HEK293 (cell line): ENCODE data around the gene DNASE2.

Source experiments
- GLIS1 ChIP-seq: fragments of 450-650 bp; formaldehyde crosslinking; IDR thresholded peaks from 2 replicates; pipeline ENCODE4 v1.5.1; 2016; ENCODE audit warnings: missing biosample characterization, missing genetic modification characterization
- KLF8 ChIP-seq: fragments of 450-650 bp; formaldehyde crosslinking; IDR thresholded peaks from 2 replicates; pipeline ENCODE4 v1.5.1; 2016; ENCODE audit warnings: missing biosample characterization, missing genetic modification characterization
- OSR2 ChIP-seq: fragments of 450-650 bp; formaldehyde crosslinking; IDR thresholded peaks from 2 replicates; pipeline ENCODE4 v1.5.1; 2016; ENCODE audit warnings: missing biosample characterization, missing genetic modification characterization
- PATZ1 ChIP-seq: fragments of 450-650 bp; formaldehyde crosslinking; IDR thresholded peaks from 2 replicates; pipeline ENCODE4 v1.5.1; 2016; ENCODE audit warnings: missing biosample characterization, missing genetic modification characterization
- RBAK ChIP-seq: fragments of 450-650 bp; formaldehyde crosslinking; IDR thresholded peaks from 2 replicates; pipeline ENCODE4 v1.5.1; 2016; ENCODE audit warnings: missing biosample characterization, missing genetic modification characterization
- ZBTB21 ChIP-seq: fragments of 450-650 bp; formaldehyde crosslinking; IDR thresholded peaks from 2 replicates; pipeline ENCODE4 v1.5.1; 2017; ENCODE audit warnings: missing biosample characterization, missing genetic modification characterization
- ZBTB48 ChIP-seq: fragments of 450-650 bp; formaldehyde crosslinking; IDR thresholded peaks from 2 replicates; pipeline ENCODE4 v1.5.1; 2016; ENCODE audit warnings: missing biosample characterization, missing genetic modification characterization
- ZNF146 ChIP-seq: fragments of 450-650 bp; formaldehyde crosslinking; IDR thresholded peaks from 2 replicates; pipeline ENCODE4 v1.5.1; 2016; ENCODE audit warnings: missing biosample characterization, missing genetic modification characterization
- ZNF184 ChIP-seq: fragments of 450-650 bp; IDR thresholded peaks from 2 replicates; pipeline ENCODE4 v1.5.1; 2018; ENCODE audit warnings: missing biosample characterization, mild to moderate bottlenecking, missing genetic modification characterization
- ZNF19 ChIP-seq: fragments of 450-650 bp; formaldehyde crosslinking; IDR thresholded peaks from 2 replicates; pipeline ENCODE4; 2016; ENCODE audit warnings: missing biosample characterization, missing genetic modification characterization, low read depth
- ZNF248 ChIP-seq: fragments of 450-650 bp; formaldehyde crosslinking; IDR thresholded peaks from 2 replicates; pipeline ENCODE4 v1.5.1; 2017; ENCODE audit warnings: missing biosample characterization, missing genetic modification characterization
- ZNF302 ChIP-seq: fragments of 450-650 bp; formaldehyde crosslinking; IDR thresholded peaks from 2 replicates; pipeline ENCODE4 v1.5.1; 2016; ENCODE audit warnings: missing biosample characterization, missing genetic modification characterization, low read depth
- ZNF350 ChIP-seq: fragments of 450-650 bp; formaldehyde crosslinking; IDR thresholded peaks from 2 replicates; pipeline ENCODE4 v1.5.0; 2017; ENCODE audit warnings: missing biosample characterization, mild to moderate bottlenecking, missing genetic modification characterization
- ZNF530 ChIP-seq: fragments of 450-650 bp; formaldehyde crosslinking; IDR thresholded peaks from 2 replicates; pipeline ENCODE4 v1.5.1; 2016; ENCODE audit warnings: low read depth, missing biosample characterization, missing genetic modification characterization
- ZNF549 ChIP-seq: fragments of 450-650 bp; IDR thresholded peaks from 2 replicates; pipeline ENCODE4 v1.5.1; 2018; ENCODE audit warnings: missing biosample characterization, missing genetic modification characterization, mild to moderate bottlenecking, inconsistent platforms, moderate library complexity
- ZNF76 ChIP-seq: fragments of 450-650 bp; formaldehyde crosslinking; IDR thresholded peaks from 2 replicates; pipeline ENCODE4; 2016; ENCODE audit warnings: low read depth, missing biosample characterization, missing genetic modification characterization, borderline replicate concordance
- ZNF777 ChIP-seq: fragments of 450-650 bp; formaldehyde crosslinking; IDR thresholded peaks from 2 replicates; pipeline ENCODE4 v1.5.1; 2017; ENCODE audit warnings: missing biosample characterization, missing genetic modification characterization, borderline replicate concordance
- ZNF837 ChIP-seq: fragments of 450-650 bp; formaldehyde crosslinking; IDR thresholded peaks from 2 replicates; pipeline ENCODE4 v1.5.1; 2016; ENCODE audit warnings: missing biosample characterization, missing genetic modification characterization
- TF ChIP-seq, protein P1 (sequence below): fragments of 450-650 bp; formaldehyde crosslinking; optimal IDR thresholded peaks from 2 replicates; pipeline ENCODE3; 2016; ENCODE audit warnings: missing biosample characterization, mild to moderate bottlenecking, missing genetic modification characterization
- TF ChIP-seq, protein P2 (sequence below): fragments of 450-650 bp; formaldehyde crosslinking; IDR thresholded peaks from 2 replicates; pipeline ENCODE4 v1.5.1; 2016; ENCODE audit warnings: missing biosample characterization, missing genetic modification characterization
- TF ChIP-seq, protein P3 (sequence below): fragments of 450-650 bp; formaldehyde crosslinking; IDR thresholded peaks from 2 replicates; pipeline ENCODE4; 2016; ENCODE audit warnings: missing biosample characterization, missing genetic modification characterization
- TF ChIP-seq, protein P4 (sequence below): fragments of 450-650 bp; formaldehyde crosslinking; conservative IDR thresholded peaks from 2 replicates; pipeline ENCODE4 v1.5.1; 2016; ENCODE audit warnings: low read depth, missing biosample characterization, missing genetic modification characterization
- TF ChIP-seq, protein P5 (sequence below): fragments of 450-650 bp; formaldehyde crosslinking; IDR thresholded peaks from 2 replicates; pipeline ENCODE4 v1.5.1; 2016; ENCODE audit warnings: missing biosample characterization, missing genetic modification characterization
- TF ChIP-seq, protein P6 (sequence below): fragments of 450-650 bp; formaldehyde crosslinking; IDR thresholded peaks from 2 replicates; pipeline ENCODE4 v1.5.1; 2016; ENCODE audit warnings: missing biosample characterization, missing genetic modification characterization

DNASE2 gene

GRCh38 chr19:12847159-12848139 is 33.8 kb downstream of the DNASE2 start (continued):
- no peak for TF ChIP-seq ZNF350 (tag by site-specific recombination)
- peak; percentile 37; the same call in 1 of the 2 replicates for TF ChIP-seq GLIS1 (tag by site-specific recombination)
- TF ChIP-seq ZBTB21 (tag by site-specific recombination): no peak
- no peak for TF ChIP-seq OSR2 (tag by site-specific recombination)
- TF ChIP-seq, protein P1, sequence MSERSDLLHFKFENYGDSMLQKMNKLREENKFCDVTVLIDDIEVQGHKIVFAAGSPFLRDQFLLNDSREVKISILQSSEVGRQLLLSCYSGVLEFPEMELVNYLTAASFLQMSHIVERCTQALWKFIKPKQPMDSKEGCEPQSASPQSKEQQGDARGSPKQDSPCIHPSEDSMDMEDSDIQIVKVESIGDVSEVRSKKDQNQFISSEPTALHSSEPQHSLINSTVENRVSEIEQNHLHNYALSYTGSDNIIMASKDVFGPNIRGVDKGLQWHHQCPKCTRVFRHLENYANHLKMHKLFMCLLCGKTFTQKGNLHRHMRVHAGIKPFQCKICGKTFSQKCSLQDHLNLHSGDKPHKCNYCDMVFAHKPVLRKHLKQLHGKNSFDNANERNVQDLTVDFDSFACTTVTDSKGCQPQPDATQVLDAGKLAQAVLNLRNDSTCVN (tag by site-specific recombination): peak; percentile 71
- no peak for TF ChIP-seq ZNF302 (tag by site-specific recombination)
- TF ChIP-seq ZBTB48 (tag by site-specific recombination): no peak
- TF ChIP-seq, protein P2, sequence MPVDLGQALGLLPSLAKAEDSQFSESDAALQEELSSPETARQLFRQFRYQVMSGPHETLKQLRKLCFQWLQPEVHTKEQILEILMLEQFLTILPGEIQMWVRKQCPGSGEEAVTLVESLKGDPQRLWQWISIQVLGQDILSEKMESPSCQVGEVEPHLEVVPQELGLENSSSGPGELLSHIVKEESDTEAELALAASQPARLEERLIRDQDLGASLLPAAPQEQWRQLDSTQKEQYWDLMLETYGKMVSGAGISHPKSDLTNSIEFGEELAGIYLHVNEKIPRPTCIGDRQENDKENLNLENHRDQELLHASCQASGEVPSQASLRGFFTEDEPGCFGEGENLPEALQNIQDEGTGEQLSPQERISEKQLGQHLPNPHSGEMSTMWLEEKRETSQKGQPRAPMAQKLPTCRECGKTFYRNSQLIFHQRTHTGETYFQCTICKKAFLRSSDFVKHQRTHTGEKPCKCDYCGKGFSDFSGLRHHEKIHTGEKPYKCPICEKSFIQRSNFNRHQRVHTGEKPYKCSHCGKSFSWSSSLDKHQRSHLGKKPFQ (tag by site-specific recombination): no peak
- TF ChIP-seq ZNF184 (tag by site-specific recombination): peak; percentile 53; the same call in 1 of the 2 replicates
- TF ChIP-seq ZNF19 (tag by site-specific recombination): no peak
- TF ChIP-seq, protein P3, sequence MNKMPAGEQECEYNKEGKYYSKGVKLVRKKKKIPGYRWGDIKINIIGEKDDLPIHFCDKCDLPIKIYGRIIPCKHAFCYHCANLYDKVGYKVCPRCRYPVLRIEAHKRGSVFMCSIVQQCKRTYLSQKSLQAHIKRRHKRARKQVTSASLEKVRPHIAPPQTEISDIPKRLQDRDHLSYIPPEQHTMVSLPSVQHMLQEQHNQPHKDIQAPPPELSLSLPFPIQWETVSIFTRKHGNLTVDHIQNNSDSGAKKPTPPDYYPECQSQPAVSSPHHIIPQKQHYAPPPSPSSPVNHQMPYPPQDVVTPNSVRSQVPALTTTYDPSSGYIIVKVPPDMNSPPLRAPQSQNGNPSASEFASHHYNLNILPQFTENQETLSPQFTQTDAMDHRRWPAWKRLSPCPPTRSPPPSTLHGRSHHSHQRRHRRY: no peak
- no peak for TF ChIP-seq ZNF146 (tag by site-specific recombination)
- TF ChIP-seq, protein P4, sequence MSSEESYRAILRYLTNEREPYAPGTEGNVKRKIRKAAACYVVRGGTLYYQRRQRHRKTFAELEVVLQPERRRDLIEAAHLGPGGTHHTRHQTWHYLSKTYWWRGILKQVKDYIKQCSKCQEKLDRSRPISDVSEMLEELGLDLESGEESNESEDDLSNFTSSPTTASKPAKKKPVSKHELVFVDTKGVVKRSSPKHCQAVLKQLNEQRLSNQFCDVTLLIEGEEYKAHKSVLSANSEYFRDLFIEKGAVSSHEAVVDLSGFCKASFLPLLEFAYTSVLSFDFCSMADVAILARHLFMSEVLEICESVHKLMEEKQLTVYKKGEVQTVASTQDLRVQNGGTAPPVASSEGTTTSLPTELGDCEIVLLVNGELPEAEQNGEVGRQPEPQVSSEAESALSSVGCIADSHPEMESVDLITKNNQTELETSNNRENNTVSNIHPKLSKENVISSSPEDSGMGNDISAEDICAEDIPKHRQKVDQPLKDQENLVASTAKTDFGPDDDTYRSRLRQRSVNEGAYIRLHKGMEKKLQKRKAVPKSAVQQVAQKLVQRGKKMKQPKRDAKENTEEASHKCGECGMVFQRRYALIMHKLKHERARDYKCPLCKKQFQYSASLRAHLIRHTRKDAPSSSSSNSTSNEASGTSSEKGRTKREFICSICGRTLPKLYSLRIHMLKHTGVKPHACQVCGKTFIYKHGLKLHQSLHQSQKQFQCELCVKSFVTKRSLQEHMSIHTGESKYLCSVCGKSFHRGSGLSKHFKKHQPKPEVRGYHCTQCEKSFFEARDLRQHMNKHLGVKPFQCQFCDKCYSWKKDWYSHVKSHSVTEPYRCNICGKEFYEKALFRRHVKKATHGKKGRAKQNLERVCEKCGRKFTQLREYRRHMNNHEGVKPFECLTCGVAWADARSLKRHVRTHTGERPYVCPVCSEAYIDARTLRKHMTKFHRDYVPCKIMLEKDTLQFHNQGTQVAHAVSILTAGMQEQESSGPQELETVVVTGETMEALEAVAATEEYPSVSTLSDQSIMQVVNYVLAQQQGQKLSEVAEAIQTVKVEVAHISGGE (tag by site-specific recombination): no peak
- TF ChIP-seq ZNF549: no peak
- TF ChIP-seq PATZ1: peak; percentile 59
- TF ChIP-seq, protein P5, sequence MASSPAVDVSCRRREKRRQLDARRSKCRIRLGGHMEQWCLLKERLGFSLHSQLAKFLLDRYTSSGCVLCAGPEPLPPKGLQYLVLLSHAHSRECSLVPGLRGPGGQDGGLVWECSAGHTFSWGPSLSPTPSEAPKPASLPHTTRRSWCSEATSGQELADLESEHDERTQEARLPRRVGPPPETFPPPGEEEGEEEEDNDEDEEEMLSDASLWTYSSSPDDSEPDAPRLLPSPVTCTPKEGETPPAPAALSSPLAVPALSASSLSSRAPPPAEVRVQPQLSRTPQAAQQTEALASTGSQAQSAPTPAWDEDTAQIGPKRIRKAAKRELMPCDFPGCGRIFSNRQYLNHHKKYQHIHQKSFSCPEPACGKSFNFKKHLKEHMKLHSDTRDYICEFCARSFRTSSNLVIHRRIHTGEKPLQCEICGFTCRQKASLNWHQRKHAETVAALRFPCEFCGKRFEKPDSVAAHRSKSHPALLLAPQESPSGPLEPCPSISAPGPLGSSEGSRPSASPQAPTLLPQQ (tag by site-specific recombination): peak; percentile 97
- no peak for TF ChIP-seq ZNF530 (tag by site-specific recombination)
- TF ChIP-seq, protein P6, sequence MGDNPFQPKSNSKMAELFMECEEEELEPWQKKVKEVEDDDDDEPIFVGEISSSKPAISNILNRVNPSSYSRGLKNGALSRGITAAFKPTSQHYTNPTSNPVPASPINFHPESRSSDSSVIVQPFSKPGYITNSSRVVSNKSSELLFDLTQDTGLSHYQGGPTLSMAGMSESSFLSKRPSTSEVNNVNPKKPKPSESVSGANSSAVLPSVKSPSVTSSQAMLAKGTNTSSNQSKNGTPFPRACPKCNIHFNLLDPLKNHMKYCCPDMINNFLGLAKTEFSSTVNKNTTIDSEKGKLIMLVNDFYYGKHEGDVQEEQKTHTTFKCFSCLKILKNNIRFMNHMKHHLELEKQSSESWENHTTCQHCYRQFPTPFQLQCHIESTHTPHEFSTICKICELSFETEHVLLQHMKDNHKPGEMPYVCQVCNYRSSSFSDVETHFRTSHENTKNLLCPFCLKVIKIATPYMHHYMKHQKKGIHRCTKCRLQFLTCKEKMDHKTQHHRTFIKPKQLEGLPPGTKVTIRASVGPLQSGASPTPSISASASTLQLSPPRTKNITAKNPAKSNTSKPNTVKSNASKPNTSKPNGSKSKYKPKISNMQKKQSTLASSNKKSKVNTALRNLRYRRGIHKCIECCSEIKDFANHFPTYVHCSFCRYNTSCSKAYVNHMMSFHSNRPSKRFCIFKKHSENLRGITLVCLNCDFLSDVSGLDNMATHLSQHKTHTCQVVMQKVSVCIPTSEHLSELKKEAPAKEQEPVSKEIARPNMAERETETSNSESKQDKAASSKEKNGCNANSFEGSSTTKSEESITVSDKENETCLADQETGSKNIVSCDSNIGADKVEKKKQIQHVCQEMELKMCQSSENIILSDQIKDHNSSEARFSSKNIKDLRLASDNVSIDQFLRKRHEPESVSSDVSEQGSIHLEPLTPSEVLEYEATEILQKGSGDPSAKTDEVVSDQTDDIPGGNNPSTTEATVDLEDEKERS (tag by site-specific recombination): no peak
- TF ChIP-seq ZNF837 (tag by site-specific recombination): no peak
- no peak for TF ChIP-seq RBAK
- TF ChIP-seq ZNF76 (tag by site-specific recombination): peak; percentile 34; the same call in 1 of the 2 replicates
- no peak for TF ChIP-seq ZNF777 (tag by site-specific recombination)
- TF ChIP-seq ZNF248 (tag by site-specific recombination): no peak
- peak; percentile 66; the same call in 1 of the 2 replicates for TF ChIP-seq KLF8 (tag by site-specific recombination)
